ENCODE measurements around the gene PDE4D. TPM values are rescaled to one million over a fixed set of nuclear protein-coding genes. Genes with fewer than 3 reads are reported as not detected.

PDE4D gene
- total and polyA plus RNA-seq, 11 donors = 5.2 to 68.3 (median 42.1) TPM

DNA sequence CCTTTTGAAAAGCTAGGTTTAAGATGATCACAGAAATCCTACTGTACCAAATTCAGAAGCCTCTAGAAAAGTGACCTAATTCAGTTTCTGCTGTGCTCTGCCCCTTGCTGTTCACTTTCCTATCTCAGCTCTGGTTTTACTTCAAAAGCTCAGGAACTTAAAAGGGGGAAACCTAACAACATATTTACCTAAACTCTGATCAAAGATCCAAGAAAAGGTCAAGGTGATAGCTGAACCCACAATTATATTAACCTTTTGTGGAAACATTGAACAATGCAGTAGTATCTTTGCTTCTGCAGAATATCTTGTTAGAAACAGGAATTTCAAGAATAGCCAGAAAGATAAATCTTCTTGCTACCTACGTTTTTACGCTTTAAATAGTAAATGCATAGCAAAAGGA lies 568.5 kb downstream of the PDE4D start:
- Histone ChIP-seq H3K4me3 (no peak overlapping the region), H3K9me3 (no peaks in the 10 kb centered on the region), H3K27me3 (no peaks in the 10 kb centered on the region), H3K27ac (no peak overlapping the region), H3K4me1 (peaks cover 0 to 46% (median 18%) of the 10 kb centered on the region in 12 donors), H3K36me3 (no peaks in the 10 kb centered on the region)
- ATAC-seq = no peak
- TF ChIP-seq, protein P1, sequence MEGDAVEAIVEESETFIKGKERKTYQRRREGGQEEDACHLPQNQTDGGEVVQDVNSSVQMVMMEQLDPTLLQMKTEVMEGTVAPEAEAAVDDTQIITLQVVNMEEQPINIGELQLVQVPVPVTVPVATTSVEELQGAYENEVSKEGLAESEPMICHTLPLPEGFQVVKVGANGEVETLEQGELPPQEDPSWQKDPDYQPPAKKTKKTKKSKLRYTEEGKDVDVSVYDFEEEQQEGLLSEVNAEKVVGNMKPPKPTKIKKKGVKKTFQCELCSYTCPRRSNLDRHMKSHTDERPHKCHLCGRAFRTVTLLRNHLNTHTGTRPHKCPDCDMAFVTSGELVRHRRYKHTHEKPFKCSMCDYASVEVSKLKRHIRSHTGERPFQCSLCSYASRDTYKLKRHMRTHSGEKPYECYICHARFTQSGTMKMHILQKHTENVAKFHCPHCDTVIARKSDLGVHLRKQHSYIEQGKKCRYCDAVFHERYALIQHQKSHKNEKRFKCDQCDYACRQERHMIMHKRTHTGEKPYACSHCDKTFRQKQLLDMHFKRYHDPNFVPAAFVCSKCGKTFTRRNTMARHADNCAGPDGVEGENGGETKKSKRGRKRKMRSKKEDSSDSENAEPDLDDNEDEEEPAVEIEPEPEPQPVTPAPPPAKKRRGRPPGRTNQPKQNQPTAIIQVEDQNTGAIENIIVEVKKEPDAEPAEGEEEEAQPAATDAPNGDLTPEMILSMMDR (IDR thresholded peaks at IDR 0.05) = no peak
- no peak for TF ChIP-seq POLR2A (IDR thresholded peaks at IDR 0.05)
- no peak for DNase-seq
- WGBS, 4 donors = 78 to 94% (median 86%) methylated on average over 2 of the region's 2 CpGs
- intact Hi-C loops (cut with DNase I) = no loop called here

DNA sequence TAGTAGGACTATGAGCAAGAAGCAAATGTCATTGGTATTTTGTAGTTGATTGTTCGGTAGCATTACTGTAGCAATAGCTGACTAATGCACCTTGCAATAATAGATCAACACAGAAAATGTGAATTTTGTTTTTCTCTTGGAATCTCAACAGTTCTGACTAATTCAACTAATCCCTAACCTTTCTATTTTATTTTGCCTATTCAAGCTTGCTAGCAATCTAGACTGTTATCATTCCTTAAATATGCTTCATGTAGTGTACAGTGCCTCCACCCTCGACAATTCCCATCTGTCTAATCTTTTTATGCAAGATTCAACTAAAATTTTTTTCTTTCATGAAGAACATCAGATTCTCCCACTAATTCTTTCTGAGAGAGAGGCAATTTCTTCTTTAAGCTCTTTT lies 570.6 kb downstream of the PDE4D start:
- intact Hi-C loops (cut with DNase I) = no loop called here
- H3K27ac ChIP-seq = no peak overlapping the region
- H3K27me3 ChIP-seq = no peaks in the 10 kb centered on the region
- peaks cover 0 to 50% (median 19%) of the 10 kb centered on the region in 12 donors for H3K4me1 ChIP-seq
- H3K4me3 ChIP-seq = no peak overlapping the region
- WGBS, 4 donors = 91 to 95% (median 93%) methylated on average over 2 of the region's 2 CpGs
- no peak for TF ChIP-seq POLR2A (IDR thresholded peaks at IDR 0.05)
- TF ChIP-seq, protein P1 (IDR thresholded peaks at IDR 0.05) = no peak
- DNase-seq (no peak), ATAC-seq (no peak)
- H3K36me3 ChIP-seq = no peaks in the 10 kb centered on the region
- no peaks in the 10 kb centered on the region for H3K9me3 ChIP-seq

DNA sequence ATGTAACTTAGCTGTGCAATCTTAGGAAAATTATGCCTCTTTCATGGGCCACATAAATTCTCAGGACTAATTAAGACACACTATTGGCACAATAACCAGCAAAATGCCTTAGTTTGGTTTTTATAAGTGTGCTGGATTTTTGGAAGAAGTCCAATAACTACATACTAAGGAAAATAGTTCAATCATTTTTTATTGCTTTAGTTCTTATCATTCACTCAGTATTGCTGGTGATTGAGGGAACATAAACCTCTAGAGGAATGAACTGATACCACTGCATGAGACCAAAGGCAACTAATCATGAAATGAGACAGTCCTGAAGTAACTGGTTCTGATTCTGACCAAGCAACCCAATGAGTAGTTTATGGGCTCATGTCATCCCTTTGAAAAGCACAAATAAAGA lies 571.5 kb downstream of the PDE4D start:
- Histone ChIP-seq H3K4me1 (peaks cover 6 to 54% (median 28%) of the 10 kb centered on the region in 12 donors), H3K9me3 (no peaks in the 10 kb centered on the region), H3K36me3 (no peaks in the 10 kb centered on the region), H3K27me3 (no peaks in the 10 kb centered on the region), H3K4me3 (no peak overlapping the region), H3K27ac (peak overlapping the region in 4 of 12 donors; percentile 10 to 35 (median 26))
- DNase-seq (no peak), ATAC-seq (no peak)
- intact Hi-C loops (cut with DNase I) = no loop called here
- TF ChIP-seq, protein P1 (IDR thresholded peaks at IDR 0.05) = no peak
- TF ChIP-seq POLR2A (IDR thresholded peaks at IDR 0.05) = no peak

DNA sequence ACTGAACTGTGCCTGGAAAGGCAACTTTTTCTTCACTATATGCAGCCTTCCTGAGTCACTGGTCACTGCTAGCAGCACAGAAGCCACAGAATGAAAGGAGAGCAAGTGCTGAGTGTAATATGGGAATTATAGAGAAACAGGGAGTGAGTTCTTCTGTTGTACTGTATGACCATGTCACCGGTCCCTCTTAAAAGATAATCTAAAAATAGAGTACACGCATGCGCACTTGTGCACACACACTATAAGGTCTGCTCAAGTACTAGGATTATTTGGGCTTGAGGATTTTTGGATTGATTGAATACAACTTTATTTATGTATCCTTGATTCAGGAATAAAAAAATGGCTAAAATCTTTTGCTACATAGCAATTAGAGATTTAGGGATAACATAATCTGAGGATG lies 571.9 kb downstream of the PDE4D start:
- 49 to 61% (median 52%) methylated on average over 3 of the region's 3 CpGs for WGBS, 4 donors
- Histone ChIP-seq H3K27ac (peak overlapping the region in 5 of 12 donors; percentile 10 to 39 (median 29)), H3K9me3 (no peaks in the 10 kb centered on the region), H3K4me1 (peaks cover 9 to 57% (median 32%) of the 10 kb centered on the region in 12 donors), H3K27me3 (no peaks in the 10 kb centered on the region), H3K4me3 (no peak overlapping the region), H3K36me3 (no peaks in the 10 kb centered on the region)
- ATAC-seq (peak; percentile 39 to 68 (median 62)), DNase-seq (peak in 1 of 5 donors; percentile 23)
- intact Hi-C loops (cut with DNase I) = no loop called here
- no peak for TF ChIP-seq POLR2A (IDR thresholded peaks at IDR 0.05)
- TF ChIP-seq, protein P1 (IDR thresholded peaks at IDR 0.05) = no peak

All from heart left ventricle (tissue), 16 donors.